ENCODE data around the gene PDCD10.

PDCD10 gene

GRCh38 chr3:167733961-167734497 lies 663 bp downstream of the PDCD10 start:
- peak; percentile 31 for DNase-seq (ENCODE audit: low read depth)

- peak; percentile 9 for DNase-seq (ENCODE audit: low read depth)
Observed at GRCh38 chr3:167732313-167733065, 2.2 kb downstream of the PDCD10 start.

GRCh38 chr3:167731393-167731792 lies 3.3 kb downstream of the PDCD10 start:
- DNase-seq (ENCODE audit: low read depth), result no peak

- DNase-seq (ENCODE audit: low read depth), result no peak
Observed at GRCh38 chr3:167729591-167729990, 5.1 kb downstream of the PDCD10 start.

- DNase-seq (ENCODE audit: low read depth), result no peak
Observed at GRCh38 chr3:167728632-167729323, 5.9 kb downstream of the PDCD10 start.

GRCh38 chr3:167728176-167728575 lies 6.5 kb downstream of the PDCD10 start:
- peak; percentile 84 for DNase-seq (ENCODE audit: low read depth)

GRCh38 chr3:167723872-167724271 lies 10.8 kb downstream of the PDCD10 start:
- DNase-seq (ENCODE audit: low read depth), result no peak

- no peak for DNase-seq (ENCODE audit: low read depth)
Observed at GRCh38 chr3:167723025-167723512, 11.6 kb downstream of the PDCD10 start.

- DNase-seq (ENCODE audit: low read depth), result no peak
Observed at GRCh38 chr3:167718582-167718981, 16.1 kb downstream of the PDCD10 start.

GRCh38 chr3:167716920-167717319 lies 17.8 kb downstream of the PDCD10 start:
- no peak for DNase-seq (ENCODE audit: low read depth)

GRCh38 chr3:167714871-167715270 lies 19.8 kb downstream of the PDCD10 start:
- no peak for DNase-seq (ENCODE audit: low read depth)

GRCh38 chr3:167712445-167712844 lies 22.2 kb downstream of the PDCD10 start:
- DNase-seq (ENCODE audit: low read depth), result no peak

- DNase-seq (ENCODE audit: low read depth), result no peak
Observed at GRCh38 chr3:167711439-167711838, 23.3 kb downstream of the PDCD10 start.

GRCh38 chr3:167710552-167710951 lies 24.1 kb downstream of the PDCD10 start:
- no peak for DNase-seq (ENCODE audit: low read depth)

- DNase-seq (ENCODE audit: low read depth), result no peak
Observed at GRCh38 chr3:167709690-167710089, 25.0 kb downstream of the PDCD10 start.

- DNase-seq (ENCODE audit: low read depth), result peak; percentile 79
Observed at GRCh38 chr3:167705840-167706239, 28.9 kb downstream of the PDCD10 start.

GRCh38 chr3:167700926-167701325 lies 33.8 kb downstream of the PDCD10 start:
- no peak for DNase-seq (ENCODE audit: low read depth)

- DNase-seq (ENCODE audit: low read depth), result no peak
Observed at GRCh38 chr3:167700046-167700445, 34.6 kb downstream of the PDCD10 start.

GRCh38 chr3:167694121-167694520 lies 40.6 kb downstream of the PDCD10 start:
- DNase-seq (ENCODE audit: low read depth), result peak; percentile 6

GRCh38 chr3:167691366-167691765 lies 43.3 kb downstream of the PDCD10 start:
- no peak for DNase-seq (ENCODE audit: low read depth)

GRCh38 chr3:167684388-167684993 lies 50.2 kb downstream of the PDCD10 start:
- DNase-seq (ENCODE audit: low read depth), result peak; percentile 54

- no peak for DNase-seq (ENCODE audit: low read depth)
Observed at GRCh38 chr3:167679526-167679925, 55.2 kb downstream of the PDCD10 start.

- no peak for DNase-seq (ENCODE audit: low read depth)
Observed at GRCh38 chr3:167675848-167676247, 58.8 kb downstream of the PDCD10 start.
